Psoas muscle (tissue), 8 donors: Measurements from ENCODE around the gene GPR78. TPM values are rescaled to one million over a fixed set of nuclear protein-coding genes. Genes with fewer than 3 reads are reported as not detected.
"Not testable (repeated sequence)": the region's sequence is repeated elsewhere in the genome, so short reads cannot be mapped to it uniquely, and the experiment has no call there.

Source experiments
- ATAC-seq, 4 donors: fragments of 200-7000 bp; cut with Tn5 transposase; one replicate each; pipeline ENCODE4 v1.9.1; 2020; ENCODE audit warnings: moderate library complexity in 3 of 4, mild to moderate bottlenecking in 2 of 4
- DNase-seq, 2 donors: peaks; one replicate each; pipeline ENCODE4 v3.0.0-alpha.2; 2020
- H3K27ac ChIP-seq: fragments of 200-600 bp; one replicate; pipeline ENCODE4 v1.8.0; 2022
- H3K27me3 ChIP-seq, 3 donors: fragments of 200-600 bp in 1 of 3; one replicate each; pipeline versions ENCODE4 v1.6.1 to v1.8.0; 2013 to 2022; ENCODE audit warnings: low read length in 2 of 3, mild to moderate bottlenecking in 2 of 3, moderate library complexity in 1 of 3; ENCODE audit not compliant: insufficient read depth in 3 of 3
- H3K36me3 ChIP-seq, 2 donors: fragments of 200-600 bp in 1 of 2; one replicate each; pipeline versions ENCODE4 v1.6.1 to v1.8.0; 2013 to 2022; ENCODE audit warnings: low read depth in 1 of 2, mild to moderate bottlenecking in 1 of 2, moderate library complexity in 1 of 2; ENCODE audit not compliant: insufficient read depth in 1 of 2
- H3K4me1 ChIP-seq: fragments of 200-600 bp; one replicate; pipeline ENCODE4 v1.8.0; 2022
- H3K4me3 ChIP-seq: fragments of 200-600 bp; one replicate; pipeline ENCODE4 v1.8.0; 2022; ENCODE audit warnings: mild to moderate bottlenecking
- H3K9me3 ChIP-seq: fragments of 200-600 bp; one replicate; pipeline ENCODE4 v1.8.0; 2022
- WGBS, 3 donors: extraction: QIAGEN DNeasy Blood & Tissue Kit; methylation state at CpG; one replicate each; pipeline versions ENCODE4 v1.1.6 to v1.1.7; 2013; 5-methylcytosine and 5-hydroxymethylcytosine counted together
- intact Hi-C, 2 donors: fragments of 100-400 bp; cut with DNase I; formaldehyde crosslinking; loops; one replicate each; pipeline versions ENCODE4 v1.11.0 to v1.14.2; 2022
- polyA plus RNA-seq, 3 donors: library from polyadenylated mRNA; stranded (reverse); fragments of 200-250 nt; gene quantifications; one replicate each; pipeline ENCODE4 v1.2.3, GENCODE V29; 2013
- total RNA-seq, 4 donors: library from RNA; stranded (reverse); fragmentation: NEBNext Ultra II Directional in 2 of 4; extraction: Animal tissue kit (Norgen Biotek cat#: 25700) in 2 of 4; gene quantifications; one replicate each; pipeline versions ENCODE4 v1.2.1 to v1.2.4, GENCODE V29; 2021 to 2023
- TF ChIP-seq, protein P1 (sequence below): fragments of 200-600 bp; IDR thresholded peaks from one replicate; pipeline ENCODE4 v1.8.0; 2022; ENCODE audit warnings: antibody characterized with exemption
- donor health status: healthy with polysubstance abuse.
- donor health status: DM: no; HTN: no; CAD: no; lungs with moderate emphysema.
- donor health status: Bipolar disorder and iron deficiency.
- donor health status: healthy.
- donor health status: DM: yes; HTN: yes; CAD: no.
- donor health status: DM: no; HTN: no; CAD: no.
- donor health status: DM: no; HTN: no; CAD: no.
- donor health status: DM: yes; HTN: yes; CAD: no.

The GPR78 gene
- total and polyA plus RNA-seq, 7 donors: not detected

DNA sequence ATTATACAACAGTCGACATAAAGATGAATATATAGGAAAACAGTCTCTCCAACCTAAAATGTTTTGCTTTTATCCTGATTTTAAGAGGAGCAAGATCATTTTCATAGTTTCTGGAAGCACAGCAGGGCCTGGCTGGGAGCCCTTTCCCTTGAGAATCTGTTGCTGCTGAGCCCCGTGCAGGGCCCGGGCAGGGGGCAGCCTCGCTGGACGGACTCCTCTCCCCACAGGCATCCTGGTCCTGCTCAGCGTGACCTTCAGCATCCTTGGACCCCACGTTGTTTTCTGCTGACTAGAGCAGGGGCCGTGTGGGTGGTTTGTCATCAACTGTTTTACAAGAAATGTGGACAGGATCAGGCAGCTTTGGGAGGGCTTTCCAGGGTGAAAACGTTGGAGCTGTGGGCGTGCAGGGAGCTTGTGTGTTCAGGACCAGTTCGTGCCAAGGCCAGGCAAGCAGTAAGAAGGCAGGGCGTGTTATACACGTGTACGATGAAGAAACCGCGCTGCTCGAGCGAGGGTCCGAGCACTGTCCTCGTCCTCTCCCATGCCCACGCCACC lies 37.4 kb downstream of the GPR78 start:
- no peaks in the 10 kb centered on the region for H3K4me1 ChIP-seq
- TF ChIP-seq, protein P1, sequence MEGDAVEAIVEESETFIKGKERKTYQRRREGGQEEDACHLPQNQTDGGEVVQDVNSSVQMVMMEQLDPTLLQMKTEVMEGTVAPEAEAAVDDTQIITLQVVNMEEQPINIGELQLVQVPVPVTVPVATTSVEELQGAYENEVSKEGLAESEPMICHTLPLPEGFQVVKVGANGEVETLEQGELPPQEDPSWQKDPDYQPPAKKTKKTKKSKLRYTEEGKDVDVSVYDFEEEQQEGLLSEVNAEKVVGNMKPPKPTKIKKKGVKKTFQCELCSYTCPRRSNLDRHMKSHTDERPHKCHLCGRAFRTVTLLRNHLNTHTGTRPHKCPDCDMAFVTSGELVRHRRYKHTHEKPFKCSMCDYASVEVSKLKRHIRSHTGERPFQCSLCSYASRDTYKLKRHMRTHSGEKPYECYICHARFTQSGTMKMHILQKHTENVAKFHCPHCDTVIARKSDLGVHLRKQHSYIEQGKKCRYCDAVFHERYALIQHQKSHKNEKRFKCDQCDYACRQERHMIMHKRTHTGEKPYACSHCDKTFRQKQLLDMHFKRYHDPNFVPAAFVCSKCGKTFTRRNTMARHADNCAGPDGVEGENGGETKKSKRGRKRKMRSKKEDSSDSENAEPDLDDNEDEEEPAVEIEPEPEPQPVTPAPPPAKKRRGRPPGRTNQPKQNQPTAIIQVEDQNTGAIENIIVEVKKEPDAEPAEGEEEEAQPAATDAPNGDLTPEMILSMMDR: no peak
- peaks cover 0 to 4% (median 0%) of the 10 kb centered on the region in 3 donors for H3K27me3 ChIP-seq
- 63 to 66% (median 63%) methylated on average over 21 of the region's 21 CpGs for WGBS, 3 donors
- no peak overlapping the region for H3K27ac ChIP-seq
- no peak overlapping the region for H3K4me3 ChIP-seq
- DNase-seq: peak in 1 of 2 donors; percentile 10
- intact Hi-C loops: no loop called here
- no peaks in the 10 kb centered on the region for H3K36me3 ChIP-seq
- ATAC-seq: no peak
- no peaks in the 10 kb centered on the region for H3K9me3 ChIP-seq

DNA sequence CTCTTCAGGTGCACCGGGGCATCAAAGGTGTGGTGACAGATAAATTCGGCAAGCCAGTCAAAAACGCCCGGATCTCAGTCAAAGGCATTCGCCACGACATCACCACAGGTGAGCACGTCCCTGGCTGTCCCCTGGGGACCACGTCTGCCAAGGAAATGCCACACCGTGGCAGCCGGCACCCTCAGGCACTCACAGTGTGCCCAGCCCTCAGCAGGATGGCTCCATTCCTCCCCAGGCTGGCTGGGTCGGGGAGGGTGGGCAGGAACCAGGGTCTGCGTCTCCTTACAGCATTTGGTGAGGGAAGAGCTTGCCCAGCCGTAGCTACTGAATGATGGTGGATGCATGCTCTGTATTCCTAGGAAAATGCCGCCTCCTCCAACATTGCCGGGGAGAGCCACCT lies 38.2 kb downstream of the GPR78 start:
- H3K27me3 ChIP-seq: peaks cover 0 to 4% (median 0%) of the 10 kb centered on the region in 3 donors
- intact Hi-C loops: no loop called here

DNA sequence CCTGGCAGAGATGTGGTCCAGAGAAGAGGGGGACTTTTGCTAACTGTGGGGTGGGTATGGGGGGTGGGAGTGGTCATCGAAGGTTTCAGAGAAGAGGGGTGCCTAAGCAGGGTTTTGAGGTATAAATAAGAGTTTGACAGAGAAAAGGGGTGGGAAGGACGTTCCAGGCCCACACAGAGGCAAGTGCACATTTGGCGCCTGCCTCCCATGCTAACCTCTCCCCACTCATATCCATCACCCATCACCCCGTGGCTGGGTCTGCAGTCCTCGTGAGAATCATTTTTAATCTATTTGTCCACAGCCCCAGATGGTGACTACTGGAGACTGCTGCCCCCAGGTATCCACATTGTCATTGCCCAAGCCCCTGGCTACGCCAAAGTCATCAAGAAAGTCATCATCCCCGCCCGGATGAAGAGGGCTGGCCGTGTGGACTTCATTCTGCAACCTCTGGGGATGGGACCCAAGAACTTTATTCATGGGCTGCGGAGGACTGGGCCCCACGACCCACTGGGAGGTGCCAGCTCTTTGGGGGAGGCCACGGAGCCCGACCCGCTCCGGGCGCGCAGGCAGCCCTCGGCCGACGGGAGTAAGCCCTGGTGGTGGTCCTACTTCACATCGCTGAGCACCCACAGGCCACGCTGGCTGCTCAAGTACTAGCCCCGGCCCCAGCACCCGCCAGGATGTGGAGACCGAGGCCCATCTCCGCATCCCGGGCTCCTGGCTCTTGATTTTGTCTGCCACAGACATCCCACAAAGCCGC lies 38.9 kb downstream of the GPR78 start:
- Histone ChIP-seq H3K4me3 (no peak overlapping the region), H3K27me3 (peaks cover 0 to 4% (median 0%) of the 10 kb centered on the region in 3 donors), H3K9me3 (no peaks in the 10 kb centered on the region), H3K27ac (no peak overlapping the region), H3K36me3 (no peaks in the 10 kb centered on the region), H3K4me1 (no peaks in the 10 kb centered on the region)
- intact Hi-C loops: no loop called here
- peak in 1 of 2 donors; percentile 37 for DNase-seq
- 85 to 90% (median 86%) methylated on average over 28 of the region's 28 CpGs for WGBS, 3 donors
- TF ChIP-seq, protein P1: no peak
- no peak for ATAC-seq

More for the DNA sequence above, 38.2 kb downstream of the GPR78 start:
- H3K9me3 ChIP-seq: no peaks in the 10 kb centered on the region
- no peak overlapping the region for H3K27ac ChIP-seq
- DNase-seq (peak in 1 of 2 donors; percentile 42), ATAC-seq (no peak)
- H3K4me1 ChIP-seq: no peaks in the 10 kb centered on the region
- no peak overlapping the region for H3K4me3 ChIP-seq
- 74 to 79% (median 77%) methylated on average over 15 of the region's 15 CpGs for WGBS, 3 donors
- TF ChIP-seq, protein P1: no peak
- no peaks in the 10 kb centered on the region for H3K36me3 ChIP-seq

DNA sequence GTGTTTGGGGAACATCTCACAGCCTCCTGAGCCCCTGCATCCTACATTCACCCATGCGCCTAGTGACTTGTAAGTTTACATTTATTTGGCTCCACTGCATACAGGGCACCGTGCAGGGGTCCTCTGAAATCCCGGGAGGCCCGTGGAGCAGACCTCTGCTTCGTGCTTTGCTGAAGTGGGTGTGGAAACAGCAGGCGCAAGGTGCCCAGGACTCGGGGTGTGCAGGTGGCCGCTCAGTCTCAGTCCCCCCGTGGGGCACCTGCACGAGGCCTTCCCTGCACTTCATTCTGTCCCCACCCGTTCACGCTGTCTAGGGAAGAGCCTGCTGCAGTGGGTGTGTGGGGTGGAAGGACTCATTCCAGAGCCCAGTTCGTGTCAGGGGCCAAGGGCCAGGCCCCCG lies 40.9 kb downstream of the GPR78 start:
- H3K9me3 ChIP-seq, H3K36me3 ChIP-seq, H3K27me3 ChIP-seq, H3K27ac ChIP-seq, H3K4me1 ChIP-seq, intact Hi-C loops, H3K4me3 ChIP-seq: not testable (repeated sequence)
- WGBS, 3 donors: 71 to 83% (median 79%) methylated on average over 6 to 11 of the region's 14 CpGs
- DNase-seq: peak in 1 of 2 donors; percentile 66
- ATAC-seq: peak in 2 of 4 donors; percentile 13

DNA sequence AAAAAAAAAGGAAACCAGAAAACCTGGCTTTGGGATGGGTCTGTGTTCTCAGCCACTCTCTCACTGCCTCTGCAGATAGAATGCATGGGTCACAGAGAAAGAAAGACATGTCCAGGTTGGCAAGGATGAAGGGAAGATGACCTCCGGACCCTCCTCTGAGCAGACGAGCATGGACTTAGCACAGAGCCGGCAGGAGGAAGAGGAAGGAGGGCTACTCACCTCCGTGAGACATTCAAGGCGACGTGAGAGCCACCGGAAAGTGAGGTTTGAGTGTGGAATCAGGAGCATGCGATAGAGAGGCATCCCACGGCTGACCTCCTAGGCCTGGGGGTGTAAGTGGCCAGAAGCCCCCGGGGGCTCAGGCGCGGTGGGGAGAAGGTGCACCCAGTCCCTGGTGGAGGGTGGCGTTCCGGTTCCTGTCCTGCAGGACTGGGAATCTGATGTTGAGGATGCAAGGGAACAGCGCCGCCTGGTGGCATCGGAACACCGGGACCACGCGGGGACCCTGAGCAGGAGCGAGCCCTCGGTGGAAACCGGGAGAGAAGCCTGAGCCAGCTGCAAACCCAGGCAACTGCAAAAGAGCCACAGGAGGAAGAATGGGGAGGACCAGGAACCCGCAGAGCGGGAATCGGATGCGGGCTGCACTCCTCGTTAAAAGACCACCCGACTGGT lies 44.5 kb downstream of the GPR78 start:
- H3K27me3 ChIP-seq, H3K36me3 ChIP-seq, DNase-seq, intact Hi-C loops, H3K4me3 ChIP-seq, H3K4me1 ChIP-seq, H3K9me3 ChIP-seq, H3K27ac ChIP-seq: not testable (repeated sequence)
- peak in 1 of 4 donors; percentile 8 for ATAC-seq
- WGBS, 3 donors: no CpG with 5 or more reads among the region's 29 CpGs

DNA sequence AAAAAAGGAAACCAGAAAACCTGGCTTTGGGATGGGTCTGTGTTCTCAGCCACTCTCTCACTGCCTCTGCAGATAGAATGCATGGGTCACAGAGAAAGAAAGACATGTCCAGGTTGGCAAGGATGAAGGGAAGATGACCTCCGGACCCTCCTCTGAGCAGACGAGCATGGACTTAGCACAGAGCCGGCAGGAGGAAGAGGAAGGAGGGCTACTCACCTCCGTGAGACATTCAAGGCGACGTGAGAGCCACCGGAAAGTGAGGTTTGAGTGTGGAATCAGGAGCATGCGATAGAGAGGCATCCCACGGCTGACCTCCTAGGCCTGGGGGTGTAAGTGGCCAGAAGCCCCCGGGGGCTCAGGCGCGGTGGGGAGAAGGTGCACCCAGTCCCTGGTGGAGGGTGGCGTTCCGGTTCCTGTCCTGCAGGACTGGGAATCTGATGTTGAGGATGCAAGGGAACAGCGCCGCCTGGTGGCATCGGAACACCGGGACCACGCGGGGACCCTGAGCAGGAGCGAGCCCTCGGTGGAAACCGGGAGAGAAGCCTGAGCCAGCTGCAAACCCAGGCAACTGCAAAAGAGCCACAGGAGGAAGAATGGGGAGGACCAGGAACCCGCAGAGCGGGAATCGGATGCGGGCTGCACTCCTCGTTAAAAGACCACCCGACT lies 50.2 kb downstream of the GPR78 start:
- H3K4me3 ChIP-seq, H3K4me1 ChIP-seq, DNase-seq, H3K27me3 ChIP-seq, H3K9me3 ChIP-seq, H3K27ac ChIP-seq, ATAC-seq, intact Hi-C loops, H3K36me3 ChIP-seq: not testable (repeated sequence)
- WGBS, 3 donors: no CpG with 5 or more reads among the region's 29 CpGs

DNA sequence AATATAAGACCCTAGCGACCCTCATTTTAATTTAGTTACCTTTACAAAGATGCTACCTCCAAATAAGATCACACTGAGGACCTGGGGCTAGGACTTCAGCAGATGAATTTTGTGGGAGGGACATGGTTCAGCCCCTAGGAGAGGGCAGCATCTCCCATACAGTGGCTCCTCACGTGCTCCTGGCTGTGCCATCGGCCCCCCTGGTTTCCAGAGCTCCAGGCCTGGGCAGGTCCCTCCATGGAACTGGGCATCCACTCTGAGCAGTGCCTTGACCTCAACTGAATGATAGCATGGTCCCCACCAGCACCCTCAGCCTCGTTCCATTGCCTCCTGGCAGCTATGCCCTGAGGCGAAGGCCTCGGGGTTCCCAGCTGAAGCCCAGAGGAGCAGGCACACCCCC lies 51.7 kb downstream of the GPR78 start:
- intact Hi-C loops, H3K36me3 ChIP-seq, H3K4me1 ChIP-seq, H3K9me3 ChIP-seq, H3K4me3 ChIP-seq, H3K27ac ChIP-seq, H3K27me3 ChIP-seq: not testable (repeated sequence)
- ATAC-seq: peak in 1 of 4 donors; percentile 17
- peak; percentile 3 to 35 for DNase-seq
- 79 to 84% (median 81%) methylated on average over 2 to 3 of the region's 6 CpGs for WGBS, 3 donors

DNA sequence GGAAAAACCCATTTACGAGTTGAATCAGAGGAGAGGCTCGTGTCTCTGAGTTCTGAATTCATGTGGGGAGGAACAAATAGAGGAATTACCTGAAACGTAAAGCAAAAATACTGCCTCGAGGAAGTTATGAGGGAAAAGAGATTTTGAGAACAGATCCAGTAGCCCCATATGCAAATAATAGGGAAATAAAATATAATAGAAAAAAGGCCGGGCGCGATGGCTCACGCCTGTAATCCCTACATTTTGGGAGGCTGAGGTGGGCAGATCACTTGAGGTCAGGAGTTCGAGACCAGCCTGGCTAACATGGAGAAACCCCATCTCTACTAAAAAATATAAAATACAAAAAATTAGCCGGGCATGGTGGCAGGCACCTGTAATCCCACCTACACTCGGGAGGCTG lies 54.6 kb downstream of the GPR78 start:
- H3K4me3 ChIP-seq, intact Hi-C loops, ATAC-seq, H3K27me3 ChIP-seq, H3K9me3 ChIP-seq, H3K27ac ChIP-seq, H3K36me3 ChIP-seq, H3K4me1 ChIP-seq: not testable (repeated sequence)
- DNase-seq: peak in 1 of 2 donors; percentile 13
- WGBS, 3 donors: 69 to 78% (median 73%) methylated on average over 6 of the region's 11 CpGs
